SU-DHL-6 (cell line): ENCODE measurements around the gene CDK16.

Source experiments
- H2AFZ ChIP-seq: fragments of 200-600 bp; sonication (generic); 2 replicates; pipeline ENCODE4 v1.6.1; 2014; ENCODE audit warnings: low read depth, mild to moderate bottlenecking, moderate library complexity, mixed read lengths, antibody characterized with exemption, low read length; ENCODE audit not compliant: severe bottlenecking
- H3F3A ChIP-seq: fragments of 200-600 bp; shearing (Covaris generic); 2 replicates; pipeline ENCODE4 v1.6.0; 2016; ENCODE audit warnings: antibody characterized with exemption, mild to moderate bottlenecking; ENCODE audit not compliant: insufficient read depth
- H3K27ac ChIP-seq: fragments of 200-600 bp; sonication (generic); 2 replicates; pipeline ENCODE4 v1.5.1; 2016; ENCODE audit warnings: low read depth, mild to moderate bottlenecking, low read length, moderate library complexity, mixed read lengths
- H3K27me3 ChIP-seq: fragments of 200-600 bp; sonication (generic), shearing (Covaris generic); 2 replicates; pipeline ENCODE4 v1.6.0; 2014; ENCODE audit warnings: mild to moderate bottlenecking, low read length
- H3K36me3 ChIP-seq: fragments of 200-600 bp; sonication (generic); 2 replicates; pipeline ENCODE4 v1.6.1; 2014; ENCODE audit warnings: mild to moderate bottlenecking, low read length, mixed read lengths
- H3K4me2 ChIP-seq: fragments of 300-600, 200-600 bp; shearing (Covaris generic), sonication (generic); 2 replicates; pipeline ENCODE4 v1.6.0; 2014; ENCODE audit warnings: low read length, low read depth, mild to moderate bottlenecking; ENCODE audit not compliant: poor library complexity, severe bottlenecking
- H3K4me3 ChIP-seq: fragments of 200-600 bp; sonication (generic); 2 replicates; pipeline ENCODE4 v1.5.1; 2014; ENCODE audit warnings: antibody characterized with exemption, low read length, mild to moderate bottlenecking, mixed read lengths; ENCODE audit not compliant: insufficient read depth, poor library complexity, severe bottlenecking
- H3K79me2 ChIP-seq: fragments of 200-600 bp; sonication (generic); 2 replicates; pipeline ENCODE4 v1.6.1; 2014; ENCODE audit warnings: mild to moderate bottlenecking, low read length, moderate library complexity; ENCODE audit not compliant: insufficient read depth
- H3K9ac ChIP-seq: fragments of 200-600 bp; sonication (generic); 2 replicates; pipeline ENCODE4 v1.7.0; 2014; ENCODE audit warnings: mild to moderate bottlenecking, low read length
- H3K9me2 ChIP-seq: fragments of 200-600 bp; sonication (generic); replicated peaks from 2 replicates; pipeline ENCODE4 v1.6.1; 2014; ENCODE audit warnings: low read length; ENCODE audit not compliant: insufficient read depth
- H3K9me3 ChIP-seq: fragments of 200-600 bp; sonication (generic); 2 replicates; pipeline ENCODE4 v1.6.1; 2014; ENCODE audit warnings: low read length, mixed read lengths; ENCODE audit not compliant: insufficient read depth
- H4K20me1 ChIP-seq: fragments of 200-600 bp; sonication (generic); 2 replicates; pipeline ENCODE4 v1.6.1; 2014; ENCODE audit warnings: low read depth, mild to moderate bottlenecking, antibody characterized with exemption, low read length, moderate library complexity, mixed read lengths
- CTCF ChIP-seq: fragments of 200-600 bp; sonication (generic); IDR thresholded peaks from one replicate; pipeline ENCODE4 v1.5.1; 2017; ENCODE audit warnings: antibody characterized with exemption, mild to moderate bottlenecking, low read length, moderate library complexity; ENCODE audit not compliant: insufficient read depth, poor library complexity, severe bottlenecking
- EZH2phosphoT487 ChIP-seq: fragments of 200-600 bp; sonication (generic), shearing (Covaris generic); conservative IDR thresholded peaks from 2 replicates; pipeline ENCODE4 v1.6.1; 2018; ENCODE audit warnings: mild to moderate bottlenecking, antibody characterized with exemption, low read length, moderate library complexity, mixed read lengths

The CDK16 gene

GRCh38 chrX:47172971-47173792 lies 45.3 kb upstream of the CDK16 start:
- Histone ChIP-seq H3F3A (no peaks in the 10 kb centered on the region), H3K27me3 (no peaks in the 10 kb centered on the region), H3K79me2 (no peaks in the 10 kb centered on the region), H3K36me3 (no peaks in the 10 kb centered on the region), H3K27ac (no peak overlapping the region), H3K4me3 (no peak overlapping the region), H2AFZ (no peak overlapping the region), H3K9ac (no peak overlapping the region), H3K4me2 (no peak overlapping the region), H3K9me2 (no peaks in the 10 kb centered on the region), H4K20me1 (no peaks in the 10 kb centered on the region), H3K9me3 (no peaks in the 10 kb centered on the region)
- no peak for TF ChIP-seq CTCF
- TF ChIP-seq EZH2phosphoT487: no peak

GRCh38 chrX:47174376-47174775 lies 44.1 kb upstream of the CDK16 start:
- Histone ChIP-seq H3F3A (no peaks in the 10 kb centered on the region), H3K9ac (no peak overlapping the region), H3K4me3 (no peak overlapping the region), H2AFZ (no peak overlapping the region), H3K36me3 (no peaks in the 10 kb centered on the region), H4K20me1 (no peaks in the 10 kb centered on the region), H3K4me2 (no peak overlapping the region), H3K9me3 (no peaks in the 10 kb centered on the region), H3K9me2 (no peaks in the 10 kb centered on the region), H3K79me2 (no peaks in the 10 kb centered on the region), H3K27me3 (no peaks in the 10 kb centered on the region), H3K27ac (no peak overlapping the region)
- no peak for TF ChIP-seq CTCF
- TF ChIP-seq EZH2phosphoT487: no peak

GRCh38 chrX:47174846-47175587 lies 43.5 kb upstream of the CDK16 start:
- H2AFZ ChIP-seq: no peak overlapping the region
- no peak overlapping the region for H3K4me2 ChIP-seq
- H3K79me2 ChIP-seq: no peaks in the 10 kb centered on the region
- TF ChIP-seq CTCF: no peak
- no peak for TF ChIP-seq EZH2phosphoT487
- H3K9me2 ChIP-seq: no peaks in the 10 kb centered on the region
- H3K27ac ChIP-seq: no peak overlapping the region
- no peaks in the 10 kb centered on the region for H3K27me3 ChIP-seq
- H3K4me3 ChIP-seq: no peak overlapping the region
- no peaks in the 10 kb centered on the region for H3F3A ChIP-seq
- no peaks in the 10 kb centered on the region for H4K20me1 ChIP-seq
- no peaks in the 10 kb centered on the region for H3K9me3 ChIP-seq
- H3K9ac ChIP-seq: no peak overlapping the region
- no peaks in the 10 kb centered on the region for H3K36me3 ChIP-seq
